Measurements from ENCODE around the gene ZBTB47.
A peak's percentile ranks its signal among the peaks of the same experiment; 100 is the strongest.

ZBTB47 gene

DNA sequence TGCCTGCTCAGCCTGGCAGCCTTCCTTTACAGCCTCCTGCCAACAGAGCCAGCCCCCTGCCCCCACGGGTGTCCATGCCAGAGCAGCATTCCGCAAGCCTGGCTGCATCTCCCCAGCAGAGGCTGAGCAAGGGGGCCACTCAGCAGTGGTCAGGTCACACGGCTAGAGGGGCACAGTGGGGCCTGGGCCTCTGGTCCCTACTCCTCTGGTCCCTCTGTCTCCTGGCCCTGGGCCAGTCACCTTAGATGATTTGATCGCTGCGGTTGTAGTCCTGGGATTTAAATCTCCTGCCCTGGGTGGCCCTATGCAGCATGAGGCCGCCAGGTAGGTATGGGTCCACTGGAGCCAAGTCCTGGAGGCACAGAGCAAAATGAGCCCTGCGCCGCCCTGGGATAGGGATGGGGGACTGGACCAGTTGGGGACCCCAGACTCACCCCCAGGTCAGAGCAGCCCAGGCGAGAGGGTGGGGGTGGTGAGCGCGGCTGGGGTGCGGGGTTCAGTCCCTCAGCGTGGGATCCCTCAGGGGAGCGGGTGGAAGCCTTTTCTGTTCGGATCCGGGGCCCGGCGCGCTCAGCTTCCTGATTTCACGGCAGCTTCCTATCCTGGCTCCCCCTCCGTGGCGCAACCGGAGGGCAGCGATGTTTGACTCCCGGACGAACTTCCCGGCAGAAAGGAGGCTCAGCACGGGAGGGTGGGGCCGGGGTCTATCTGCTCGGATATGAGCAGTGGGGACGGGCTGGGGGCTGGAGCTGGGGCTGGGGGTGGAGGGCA lies at the start of gene ZBTB47:
Gene ZBTB47, plus strand, starts transcription at position 138 of the 771 bp plus-strand sequence. CDS start 4,659 bp downstream, outside the sequence.
- Histone ChIP-seq H3K9ac (peak within 1 kb of the TSS; percentile 91 to 98 (median 94)), H4K20me1 (peaks cover 0 to 59% (median 38%) of the 10 kb centered on the region in 11 experiments; a peak in 17 of 22 replicates), H3K4me3 (peak within 1 kb of the TSS; percentile 78 to 99 (median 86)), H3K27ac (peak within 1 kb of the TSS; percentile 88 to 96 (median 94)), H3K36me3 (peaks cover 12 to 36% (median 24%) of the 10 kb centered on the region in 11 experiments; a peak in 20 of 22 replicates), H3K4me1 (peaks cover 67 to 80% (median 75%) of the 10 kb centered on the region in 10 experiments), H3K9me3 (replicated peaks in 1 of 11) (no peaks in the 10 kb centered on the region), H3K4me2 (peak within 1 kb of the TSS; percentile 89 to 100 (median 99)), H3K27me3 (no peaks in the 10 kb centered on the region)
- TF ChIP-seq Cebpa-rat (IDR thresholded peaks at IDR 0.05) = no peak

DNA sequence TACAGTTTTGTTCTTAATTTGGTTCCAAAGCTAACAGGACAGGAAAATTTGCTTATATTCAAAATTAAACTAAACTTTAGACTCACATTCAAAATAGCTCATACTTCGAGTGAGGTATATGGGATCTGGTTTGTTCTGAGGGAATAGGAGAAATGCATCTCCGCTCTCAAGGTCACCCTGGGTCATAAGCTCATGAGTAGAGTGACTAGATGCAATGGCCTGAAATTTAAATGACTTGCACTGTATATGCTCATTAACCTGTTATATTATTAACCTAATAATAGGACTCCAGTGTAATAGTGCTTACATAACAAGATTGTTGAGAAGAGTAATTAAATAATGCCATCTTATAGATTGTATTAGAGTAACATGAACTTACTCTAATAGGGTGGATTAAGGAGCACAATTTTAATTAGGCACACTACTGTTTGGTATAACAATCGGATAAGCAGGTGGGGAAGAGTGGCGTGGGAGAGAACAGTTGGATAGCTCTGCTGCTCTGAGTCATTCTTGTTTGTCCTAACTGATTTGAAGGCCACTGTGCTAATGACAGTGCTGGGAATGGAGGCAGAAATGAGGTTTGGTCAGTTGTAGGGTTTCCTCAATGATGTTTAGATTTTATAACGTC lies 47.8 kb upstream of the ZBTB47 start:
- Histone ChIP-seq H3K9me3 (replicated peaks in 1 of 11) (peaks cover 6 to 16% (median 13%) of the 10 kb centered on the region in 11 experiments), H3K36me3 (peaks cover 71 to 86% (median 81%) of the 10 kb centered on the region in 11 experiments), H3K4me2 (peak overlapping the region in 2 of 11 experiments; percentile 25 to 41; a peak in 3 of 22 replicates), H3K27me3 (no peaks in the 10 kb centered on the region), H3K27ac (no peak overlapping the region), H3K4me1 (peaks cover 16 to 37% (median 28%) of the 10 kb centered on the region in 10 experiments), H3K9ac (peak overlapping the region in 1 of 11 experiments; percentile 58; a peak in 2 of 22 replicates), H3K4me3 (no peak overlapping the region), H4K20me1 (peaks cover 44 to 93% (median 77%) of the 10 kb centered on the region in 11 experiments; a peak in 19 of 22 replicates)
- no peak for TF ChIP-seq Cebpa-rat (IDR thresholded peaks at IDR 0.05)

DNA sequence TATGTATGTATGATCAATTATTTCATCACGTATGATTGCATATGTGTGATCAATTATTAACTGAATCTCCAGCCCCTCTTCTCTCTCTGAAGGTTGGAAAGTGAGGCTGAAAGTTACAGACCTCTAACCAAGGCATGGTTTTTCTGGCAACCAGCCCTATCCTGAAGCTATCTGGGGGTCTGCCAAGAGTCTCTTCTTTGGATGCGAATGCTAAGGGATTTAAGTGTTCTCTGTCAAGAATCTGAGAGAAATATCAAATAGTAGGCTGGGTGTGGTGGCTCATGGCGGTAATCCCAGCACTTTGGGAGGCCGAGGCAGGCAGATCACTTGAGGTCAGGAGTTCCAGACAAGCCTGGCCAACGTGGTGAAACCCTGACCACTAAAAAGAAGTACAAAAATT lies 44.9 kb upstream of the ZBTB47 start:
- Histone ChIP-seq H3K36me3 (peaks cover 71 to 91% (median 82%) of the 10 kb centered on the region in 11 experiments), H3K4me1 (peaks cover 20 to 39% (median 32%) of the 10 kb centered on the region in 10 experiments; a peak in 19 of 20 replicates), H3K4me3 (no peak overlapping the region), H4K20me1 (peaks cover 66 to 98% (median 93%) of the 10 kb centered on the region in 11 experiments; a peak in 20 of 22 replicates), H3K9ac (0 out of 22 replicates have a peak overlapping the region, but pooled peaks of 1 of the 11 experiments have one; percentile 6), H3K4me2 (no peak overlapping the region), H3K27me3 (no peaks in the 10 kb centered on the region), H3K9me3 (replicated peaks in 1 of 11) (peaks cover 5 to 12% (median 6%) of the 10 kb centered on the region in 11 experiments; a peak in 21 of 22 replicates), H3K27ac (no peak overlapping the region)
- no peak for TF ChIP-seq Cebpa-rat (IDR thresholded peaks at IDR 0.05)

DNA sequence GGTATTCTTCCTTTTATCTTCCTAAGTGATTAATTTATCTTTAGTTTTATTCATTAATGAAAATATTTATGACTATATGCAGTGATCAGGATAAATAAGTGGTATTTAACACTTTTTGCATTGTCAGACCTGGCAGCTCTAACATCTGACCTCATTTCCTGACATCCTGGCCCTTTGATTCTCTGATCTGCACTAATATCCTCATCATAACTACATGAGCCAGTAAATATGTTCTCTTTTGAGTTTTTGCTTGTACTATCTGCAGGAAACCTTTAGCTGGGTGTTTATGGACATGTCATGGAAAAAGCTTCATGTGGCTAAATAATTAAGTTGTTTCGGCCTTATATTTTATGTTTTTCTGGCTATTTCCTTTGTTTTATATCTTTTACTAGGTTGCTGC lies 42.5 kb upstream of the ZBTB47 start:
- peaks cover 58 to 90% (median 70%) of the 10 kb centered on the region in 11 experiments for H3K36me3 ChIP-seq
- H4K20me1 ChIP-seq = peaks cover 69 to 100% (median 92%) of the 10 kb centered on the region in 11 experiments; a peak in 20 of 22 replicates
- no peak overlapping the region for H3K4me3 ChIP-seq
- no peaks in the 10 kb centered on the region for H3K9me3 ChIP-seq (replicated peaks in 1 of 11)
- H3K4me1 ChIP-seq = peaks cover 6 to 39% (median 27%) of the 10 kb centered on the region in 10 experiments; a peak in 19 of 20 replicates
- no peak overlapping the region; a peak in 1 of 22 replicates for H3K27ac ChIP-seq
- H3K4me2 ChIP-seq = peak overlapping the region in 4 of 11 experiments; percentile 3 to 46 (median 24); a peak in 3 of 22 replicates
- no peaks in the 10 kb centered on the region for H3K27me3 ChIP-seq
- H3K9ac ChIP-seq = 0 out of 22 replicates have a peak overlapping the region, but pooled peaks of 1 of the 11 experiments have one; percentile 6
- no peak for TF ChIP-seq Cebpa-rat (IDR thresholded peaks at IDR 0.05)

DNA sequence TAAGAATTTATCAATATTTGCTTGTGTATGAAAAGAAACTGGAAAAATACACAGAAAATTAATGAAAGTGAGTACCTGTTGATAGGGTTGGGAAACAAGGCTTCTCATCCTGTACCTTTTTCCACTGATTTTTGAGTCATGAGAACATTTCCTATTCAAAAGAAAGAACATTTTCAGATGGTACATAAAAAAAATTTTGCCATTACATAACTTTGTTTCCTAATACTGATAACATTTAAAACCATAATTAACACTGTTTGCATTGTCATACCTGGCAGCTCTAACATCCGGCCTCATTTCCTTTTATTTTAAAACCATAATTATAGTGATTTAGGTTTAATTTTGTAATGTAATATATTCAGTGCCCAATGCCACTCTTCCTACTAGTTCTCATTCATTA lies 41.3 kb upstream of the ZBTB47 start:
- peaks cover 5 to 39% (median 27%) of the 10 kb centered on the region in 10 experiments; a peak in 18 of 20 replicates for H3K4me1 ChIP-seq
- peaks cover 70 to 100% (median 92%) of the 10 kb centered on the region in 11 experiments; a peak in 20 of 22 replicates for H4K20me1 ChIP-seq
- no peaks in the 10 kb centered on the region for H3K27me3 ChIP-seq
- H3K4me2 ChIP-seq = peak overlapping the region in 5 of 11 experiments; percentile 7 to 50 (median 19); a peak in 6 of 22 replicates
- no peaks in the 10 kb centered on the region for H3K9me3 ChIP-seq (replicated peaks in 1 of 11)
- no peak for TF ChIP-seq Cebpa-rat (IDR thresholded peaks at IDR 0.05)
- H3K27ac ChIP-seq = no peak overlapping the region
- H3K4me3 ChIP-seq = no peak overlapping the region
- H3K36me3 ChIP-seq = peaks cover 49 to 85% (median 69%) of the 10 kb centered on the region in 11 experiments
- no peak overlapping the region for H3K9ac ChIP-seq

DNA sequence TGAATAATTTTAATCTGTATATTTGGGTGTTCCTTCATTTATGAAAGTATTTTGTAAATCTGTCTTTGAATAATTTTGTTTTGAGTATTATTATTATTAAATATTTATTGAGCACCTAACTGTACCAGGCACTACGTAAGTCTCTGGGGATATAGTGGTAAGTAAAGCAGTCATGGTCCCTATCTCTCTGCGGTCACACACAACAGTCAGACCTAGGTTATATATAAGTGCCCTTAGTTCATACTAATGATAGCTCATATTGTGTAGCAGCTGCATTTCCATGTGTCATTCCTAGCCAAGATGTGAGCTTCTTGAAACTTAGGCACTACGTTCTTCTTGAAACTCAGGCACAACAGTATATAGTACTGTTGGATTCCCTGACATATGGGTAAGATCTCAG lies 40.6 kb upstream of the ZBTB47 start:
- Histone ChIP-seq H3K27me3 (no peaks in the 10 kb centered on the region), H3K9me3 (replicated peaks in 1 of 11) (no peaks in the 10 kb centered on the region), H3K4me3 (no peak overlapping the region), H3K9ac (no peak overlapping the region), H3K4me1 (peaks cover 5 to 39% (median 27%) of the 10 kb centered on the region in 10 experiments; a peak in 18 of 20 replicates), H3K36me3 (peaks cover 48 to 83% (median 68%) of the 10 kb centered on the region in 11 experiments), H3K27ac (peak overlapping the region in 3 of 11 experiments; percentile 3 to 37 (median 27); a peak in 2 of 22 replicates), H3K4me2 (peak overlapping the region in 6 of 11 experiments; percentile 7 to 50 (median 22); a peak in 9 of 22 replicates), H4K20me1 (peaks cover 64 to 100% (median 87%) of the 10 kb centered on the region in 11 experiments; a peak in 20 of 22 replicates)
- no peak for TF ChIP-seq Cebpa-rat (IDR thresholded peaks at IDR 0.05)

DNA sequence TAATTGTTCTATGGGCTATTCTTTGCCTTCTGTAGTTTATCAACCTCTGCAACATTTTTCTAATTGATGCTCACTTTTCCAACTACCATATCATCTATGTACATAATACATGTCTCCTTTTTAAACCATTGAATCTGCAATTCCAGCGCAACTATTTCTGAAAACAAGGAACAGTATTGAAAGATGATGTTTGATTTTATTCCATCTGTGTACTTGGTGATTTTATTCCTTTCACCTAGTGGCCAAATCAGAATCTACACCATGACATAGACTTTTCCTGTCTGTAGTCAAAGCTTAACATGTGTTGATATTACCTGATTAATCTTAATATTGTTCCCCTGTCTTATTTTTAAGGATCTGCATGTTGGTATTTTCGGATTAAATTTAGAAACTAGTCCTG lies 40.0 kb upstream of the ZBTB47 start:
- H3K9ac ChIP-seq = no peak overlapping the region
- peaks cover 64 to 100% (median 83%) of the 10 kb centered on the region in 11 experiments; a peak in 20 of 22 replicates for H4K20me1 ChIP-seq
- no peaks in the 10 kb centered on the region for H3K9me3 ChIP-seq (replicated peaks in 1 of 11)
- no peaks in the 10 kb centered on the region for H3K27me3 ChIP-seq
- H3K4me3 ChIP-seq = no peak overlapping the region
- no peak for TF ChIP-seq Cebpa-rat (IDR thresholded peaks at IDR 0.05)
- H3K4me1 ChIP-seq = peaks cover 5 to 39% (median 24%) of the 10 kb centered on the region in 10 experiments; a peak in 18 of 20 replicates
- peak overlapping the region in 5 of 11 experiments; percentile 8 to 50 (median 36); a peak in 7 of 22 replicates for H3K4me2 ChIP-seq
- peaks cover 48 to 83% (median 68%) of the 10 kb centered on the region in 11 experiments for H3K36me3 ChIP-seq
- H3K27ac ChIP-seq = peak overlapping the region in 4 of 11 experiments; percentile 3 to 37 (median 16); a peak in 3 of 22 replicates

DNA sequence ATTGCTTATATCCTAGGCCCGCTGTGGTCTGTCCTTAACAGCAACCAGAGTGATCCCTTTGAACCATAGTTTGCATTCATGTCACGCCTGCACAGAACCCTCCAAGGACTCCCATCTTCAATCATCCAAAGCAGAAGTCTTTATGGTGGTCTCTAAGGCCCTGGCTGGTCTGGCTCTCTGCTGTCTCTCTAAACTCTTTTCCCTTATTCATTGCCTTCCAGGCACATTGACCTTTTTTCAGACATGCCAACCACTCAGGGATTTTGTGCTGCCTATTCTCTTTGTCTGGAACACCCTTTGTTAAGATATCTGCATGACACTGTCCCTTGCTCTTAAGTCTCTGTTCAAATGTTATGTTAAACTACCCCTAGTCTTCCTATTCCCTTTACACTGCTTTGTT lies 21.9 kb upstream of the ZBTB47 start:
- H3K4me3 ChIP-seq = no peak overlapping the region
- peaks cover 0 to 10% (median 0%) of the 10 kb centered on the region in 10 experiments; a peak in 2 of 20 replicates for H3K4me1 ChIP-seq
- H3K9me3 ChIP-seq (replicated peaks in 1 of 11) = no peaks in the 10 kb centered on the region
- H3K4me2 ChIP-seq = no peak overlapping the region
- no peak overlapping the region for H3K9ac ChIP-seq
- no peak for TF ChIP-seq Cebpa-rat (IDR thresholded peaks at IDR 0.05)
- no peak overlapping the region for H3K27ac ChIP-seq
- no peaks in the 10 kb centered on the region for H3K27me3 ChIP-seq
- H3K36me3 ChIP-seq = peaks cover 76 to 100% (median 97%) of the 10 kb centered on the region in 11 experiments
- peaks cover 0 to 33% (median 0%) of the 10 kb centered on the region in 11 experiments; a peak in 5 of 22 replicates for H4K20me1 ChIP-seq
